Astrocyte (in vitro differentiated cells and primary cell): ENCODE results near the gene NPM1. TPM values are rescaled to one million over a fixed set of nuclear protein-coding genes. Genes with fewer than 3 reads are reported as not detected.
A peak's percentile ranks its signal among the peaks of the same experiment; 100 is the strongest.

Experiments
- DNase-seq: peaks from one replicate; pipeline ENCODE4 v3.0.0-alpha.2; 2010; ENCODE audit warnings: low read depth
- FAIRE-seq: peaks from 2 replicates; lab custom pipeline; 2011; peaks lifted over from hg19 to GRCh38; lab: Jason Lieb, UNC
- H2AFZ ChIP-seq: 2 replicates; pipeline ENCODE4 v1.6.0; 2012; ENCODE audit warnings: low read depth, low read length, inconsistent platforms
- H3K27ac ChIP-seq: 2 replicates; pipeline ENCODE4 v1.5.1; 2011; ENCODE audit warnings: low read depth, low read length, inconsistent platforms
- H3K27me3 ChIP-seq: 2 replicates; pipeline ENCODE4 v1.6.0; 2011; ENCODE audit warnings: low read length, inconsistent platforms; ENCODE audit not compliant: insufficient read depth
- H3K36me3 ChIP-seq: 2 replicates; pipeline ENCODE4 v1.5.1; 2011; ENCODE audit warnings: low read length, inconsistent platforms; ENCODE audit not compliant: insufficient read depth
- H3K4me1 ChIP-seq: 2 replicates; pipeline ENCODE4 v1.5.1; 2011; ENCODE audit warnings: low read length, inconsistent platforms; ENCODE audit not compliant: insufficient read depth
- H3K4me2 ChIP-seq: 2 replicates; pipeline ENCODE4 v1.6.0; 2012; ENCODE audit warnings: low read length, inconsistent platforms
- H3K4me3 ChIP-seq: 2 replicates; pipeline ENCODE4 v1.5.1; 2011; ENCODE audit warnings: low read depth, mild to moderate bottlenecking, low read length, inconsistent platforms; ENCODE audit not compliant: insufficient read depth
- H3K79me2 ChIP-seq: 2 replicates; pipeline ENCODE4 v1.6.0; 2012; ENCODE audit warnings: mild to moderate bottlenecking, low read length, inconsistent platforms; ENCODE audit not compliant: insufficient read depth
- H3K9ac ChIP-seq: 2 replicates; pipeline ENCODE4 v1.6.0; 2012; ENCODE audit warnings: mild to moderate bottlenecking, low read length, inconsistent platforms
- H3K9me3 ChIP-seq: 2 replicates; pipeline ENCODE4 v1.5.1; 2012; ENCODE audit warnings: low read depth, mild to moderate bottlenecking, low read length, inconsistent platforms; ENCODE audit not compliant: insufficient read depth
- H4K20me1 ChIP-seq: 2 replicates; pipeline ENCODE4 v1.6.0; 2012; ENCODE audit warnings: low read length, inconsistent platforms; ENCODE audit not compliant: insufficient read depth
- H3K27ac Mint-ChIP-seq: one replicate; pipeline ENCODE4 v1.8.0; 2021; ENCODE audit warnings: mild to moderate bottlenecking, mixed read lengths; ENCODE audit not compliant: unreplicated experiment
- H3K27me3 Mint-ChIP-seq: one replicate; pipeline ENCODE4 v1.8.0; 2021; ENCODE audit warnings: low read depth, mixed read lengths; ENCODE audit not compliant: unreplicated experiment
- H3K36me3 Mint-ChIP-seq: one replicate; pipeline ENCODE4 v1.8.0; 2021; ENCODE audit warnings: low read depth, mixed read lengths; ENCODE audit not compliant: unreplicated experiment
- H3K4me1 Mint-ChIP-seq: one replicate; pipeline ENCODE4 v1.8.0; 2021; ENCODE audit warnings: low read depth, mixed read lengths; ENCODE audit not compliant: unreplicated experiment
- H3K4me3 Mint-ChIP-seq: one replicate; pipeline ENCODE4 v1.8.0; 2021; ENCODE audit warnings: mild to moderate bottlenecking, moderate library complexity, mixed read lengths; ENCODE audit not compliant: unreplicated experiment
- H3K9me3 Mint-ChIP-seq: one replicate; pipeline ENCODE4 v1.8.0; 2021; ENCODE audit warnings: mild to moderate bottlenecking, mixed read lengths; ENCODE audit not compliant: unreplicated experiment
- EZH2 ChIP-seq: IDR thresholded peaks from 2 replicates; pipeline ENCODE4 v1.6.1; 2012; ENCODE audit warnings: mild to moderate bottlenecking, low read length, inconsistent platforms; ENCODE audit not compliant: insufficient read depth
- total RNA-seq: library from RNA; stranded (reverse); gene quantifications from 2 replicates; pipeline ENCODE4 v1.2.1, GENCODE V29; 2021
- TF ChIP-seq, protein P1 (sequence below): IDR thresholded peaks from 2 replicates; pipeline ENCODE4 v1.5.1; 2011; ENCODE audit warnings: low read depth, mild to moderate bottlenecking, inconsistent platforms, low read length, moderate library complexity; ENCODE audit not compliant: insufficient read depth

The NPM1 gene
- total RNA-seq, 1 donor from 2014 or later = 1,219 TPM

DNA sequence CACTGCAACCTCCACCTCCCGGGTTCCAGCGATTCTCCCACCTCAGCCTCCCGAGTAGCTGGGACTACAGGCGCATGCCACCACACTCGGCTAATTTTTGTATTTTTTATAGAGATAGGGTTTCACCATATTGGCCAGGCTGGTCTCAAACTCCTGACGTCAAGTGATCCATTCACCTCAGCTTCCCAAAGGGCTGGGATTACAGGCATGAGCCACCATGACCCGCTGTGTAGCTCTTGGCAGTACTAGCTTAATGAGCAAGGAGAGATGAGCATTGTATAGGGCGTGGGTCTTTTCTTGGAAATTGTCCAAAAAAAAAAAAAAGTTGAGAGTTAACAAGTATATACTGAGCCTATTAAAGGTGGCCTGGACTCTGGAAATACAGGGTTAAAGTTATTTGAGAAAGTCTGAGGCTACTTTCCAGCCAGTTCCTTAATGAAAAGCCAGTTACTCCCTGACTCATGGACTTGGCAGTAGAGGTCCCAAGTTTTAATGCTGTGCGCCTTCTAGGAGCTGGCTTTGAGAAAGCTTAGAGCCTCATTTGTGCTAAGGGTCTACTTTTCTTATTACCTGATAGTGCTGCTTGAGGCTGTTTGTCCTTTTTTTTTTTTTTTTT lies 27.6 kb downstream of the NPM1 start:
- no peak for TF ChIP-seq EZH2
- TF ChIP-seq, protein P1, sequence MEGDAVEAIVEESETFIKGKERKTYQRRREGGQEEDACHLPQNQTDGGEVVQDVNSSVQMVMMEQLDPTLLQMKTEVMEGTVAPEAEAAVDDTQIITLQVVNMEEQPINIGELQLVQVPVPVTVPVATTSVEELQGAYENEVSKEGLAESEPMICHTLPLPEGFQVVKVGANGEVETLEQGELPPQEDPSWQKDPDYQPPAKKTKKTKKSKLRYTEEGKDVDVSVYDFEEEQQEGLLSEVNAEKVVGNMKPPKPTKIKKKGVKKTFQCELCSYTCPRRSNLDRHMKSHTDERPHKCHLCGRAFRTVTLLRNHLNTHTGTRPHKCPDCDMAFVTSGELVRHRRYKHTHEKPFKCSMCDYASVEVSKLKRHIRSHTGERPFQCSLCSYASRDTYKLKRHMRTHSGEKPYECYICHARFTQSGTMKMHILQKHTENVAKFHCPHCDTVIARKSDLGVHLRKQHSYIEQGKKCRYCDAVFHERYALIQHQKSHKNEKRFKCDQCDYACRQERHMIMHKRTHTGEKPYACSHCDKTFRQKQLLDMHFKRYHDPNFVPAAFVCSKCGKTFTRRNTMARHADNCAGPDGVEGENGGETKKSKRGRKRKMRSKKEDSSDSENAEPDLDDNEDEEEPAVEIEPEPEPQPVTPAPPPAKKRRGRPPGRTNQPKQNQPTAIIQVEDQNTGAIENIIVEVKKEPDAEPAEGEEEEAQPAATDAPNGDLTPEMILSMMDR = no peak
- peaks cover 81% of the 10 kb centered on the region for H4K20me1 ChIP-seq
- no peaks in the 10 kb centered on the region for H3K27me3 ChIP-seq
- Mint-ChIP-seq H3K4me1 (peaks cover 10% of the 10 kb centered on the region), H3K27ac (no peak overlapping the region), H3K27me3 (no peaks in the 10 kb centered on the region), H3K36me3 (peaks cover 5% of the 10 kb centered on the region), H3K4me3 (no peak overlapping the region), H3K9me3 (no peaks in the 10 kb centered on the region)
- H2AFZ ChIP-seq = no peak overlapping the region
- no peaks in the 10 kb centered on the region for H3K9me3 ChIP-seq
- no peak overlapping the region for H3K4me2 ChIP-seq
- peaks cover 32% of the 10 kb centered on the region for H3K36me3 ChIP-seq
- no peak overlapping the region for H3K27ac ChIP-seq
- no peak overlapping the region for H3K9ac ChIP-seq
- no peak overlapping the region for H3K4me3 ChIP-seq
- DNase-seq (peak; percentile 76), FAIRE-seq (no peak)
- H3K79me2 ChIP-seq = peaks cover 24% of the 10 kb centered on the region
- peaks cover 8% of the 10 kb centered on the region for H3K4me1 ChIP-seq

DNA sequence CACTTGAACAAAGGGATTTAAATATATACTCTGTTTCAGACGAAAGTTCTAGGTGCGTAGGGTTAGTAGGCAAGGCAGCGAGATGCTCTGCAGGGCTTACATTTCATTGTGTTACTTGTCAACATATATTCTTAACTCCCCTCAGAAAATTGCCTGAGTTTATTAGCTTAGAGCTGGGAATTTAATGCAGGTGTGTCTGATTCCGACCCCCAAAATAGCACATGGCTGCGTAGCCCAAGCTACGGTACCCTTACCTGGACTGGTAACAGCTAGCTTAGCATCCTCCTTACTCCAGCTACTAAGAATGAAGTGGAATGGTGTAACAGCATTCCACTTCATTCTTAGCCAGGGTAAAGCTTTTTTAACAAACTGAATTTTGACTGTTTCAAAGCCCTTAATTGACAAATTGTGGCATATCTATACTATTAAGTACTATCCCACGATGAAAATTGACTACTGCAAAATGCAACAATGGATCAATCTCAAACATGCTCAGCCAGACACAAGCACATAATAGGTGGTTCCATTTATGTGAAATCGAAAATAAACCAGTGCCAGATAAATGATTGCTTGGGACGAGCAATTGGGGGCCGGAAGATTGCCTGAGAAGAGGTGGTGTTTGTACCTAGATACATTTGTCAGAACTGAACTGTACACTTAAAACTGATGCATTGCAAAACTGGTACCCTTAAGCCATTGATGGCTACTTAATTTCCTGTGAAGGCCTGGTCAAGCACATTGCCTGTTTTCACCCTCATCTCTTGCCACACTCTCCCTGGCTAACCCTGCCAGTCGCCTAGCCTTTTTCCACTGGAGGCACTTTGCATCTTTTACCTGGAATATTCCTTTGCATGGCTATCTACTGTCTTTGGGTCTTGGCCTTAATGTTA lies 28.8 kb downstream of the NPM1 start:
- Histone ChIP-seq H3K27me3 (peaks cover 5% of the 10 kb centered on the region), H3K4me2 (no peak overlapping the region), H3K27ac (no peak overlapping the region), H3K9me3 (no peaks in the 10 kb centered on the region), H3K4me3 (no peak overlapping the region), H3K9ac (no peak overlapping the region), H3K36me3 (peaks cover 25% of the 10 kb centered on the region), H3K79me2 (peaks cover 16% of the 10 kb centered on the region), H4K20me1 (peaks cover 81% of the 10 kb centered on the region), H2AFZ (no peak overlapping the region), H3K4me1 (peaks cover 10% of the 10 kb centered on the region)
- Mint-ChIP-seq H3K4me1 (peaks cover 8% of the 10 kb centered on the region), H3K4me3 (no peak overlapping the region), H3K27ac (no peak overlapping the region), H3K27me3 (peaks cover 2% of the 10 kb centered on the region), H3K9me3 (no peaks in the 10 kb centered on the region), H3K36me3 (peaks cover 5% of the 10 kb centered on the region)
- DNase-seq (no peak), FAIRE-seq (no peak)
- TF ChIP-seq EZH2 = no peak
- TF ChIP-seq, protein P1 = no peak
